ENCODE results near the gene C18orf54. TPM values are rescaled to one million over a fixed set of nuclear protein-coding genes. Genes with fewer than 3 reads are reported as not detected.
A peak's percentile ranks its signal among the peaks of the same experiment; 100 is the strongest.
"Not testable (repeated sequence)": the region's sequence is repeated elsewhere in the genome, so short reads cannot be mapped to it uniquely, and the experiment has no call there.

C18orf54 gene
- total RNA-seq (2022) (4.4 and 5.5 TPM in 2 replicates), Bru-seq, nascent RNA (percentile 53 among the genes with signal in this experiment), BruChase-seq, experiment 1, labeled RNA remaining after a 6-hour chase (percentile 56 among the genes with signal in this experiment), BruChase-seq, experiment 2, labeled RNA remaining after a 2-hour chase (percentile 62 among the genes with signal in this experiment)
- long read RNA-seq, full-length matches to known transcripts = 12 of 18 reads
- long read RNA-seq, partial matches to known transcripts = 1 of 18 reads
- long read RNA-seq, other reads (novel, unspliced or antisense) = 5 of 18 reads

DNA sequence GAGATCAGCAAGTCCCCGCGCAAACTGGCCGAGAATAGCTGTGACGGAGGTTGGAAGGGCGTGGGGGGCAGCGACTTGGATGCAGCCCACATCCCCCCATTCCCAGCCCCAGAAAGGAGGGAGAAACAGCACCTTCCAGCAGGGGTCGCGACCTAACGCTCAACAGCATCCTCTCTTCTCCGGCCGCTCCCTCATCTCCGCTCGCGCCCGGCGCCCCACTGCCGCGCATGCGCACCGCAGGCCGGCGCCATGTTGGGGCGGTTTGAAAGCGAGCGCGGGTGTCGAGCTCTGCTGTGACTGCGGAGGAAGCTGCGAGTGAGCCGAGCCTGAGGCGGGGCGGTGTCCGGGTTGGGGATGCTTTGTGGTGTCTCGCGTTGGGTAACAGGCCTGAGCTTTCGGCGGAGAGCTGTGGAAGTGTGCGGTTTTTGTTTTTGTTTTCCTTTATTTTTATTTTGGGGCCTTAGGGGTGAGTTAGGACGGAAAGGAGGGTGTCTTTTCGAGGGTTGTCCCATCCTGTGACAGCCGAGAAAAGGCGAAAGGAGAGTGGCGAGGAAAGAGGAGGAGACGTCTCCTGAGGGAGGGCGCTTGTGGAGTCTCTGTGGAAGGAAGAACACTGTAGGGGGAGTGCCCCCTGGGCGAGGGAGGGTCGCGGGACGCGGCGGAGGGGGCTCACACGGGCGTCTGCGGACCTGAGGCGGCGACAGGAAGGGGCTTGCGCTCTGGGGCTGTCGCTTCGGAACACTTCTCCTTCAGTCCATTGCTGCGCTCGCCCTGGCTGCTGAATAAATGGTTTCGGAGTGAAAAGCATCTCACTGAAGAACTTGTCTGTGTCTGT, at the start of gene C18orf54, which contains the start of gene STARD6:
C18orf54 (plus strand) TSS at position 247 of the 835 bp plus-strand sequence. CDS start 2,667 bp downstream, outside the sequence.
STARD6 (minus strand) TSS at position 199 of the 835 bp plus-strand sequence. CDS start 3,285 bp downstream, outside the sequence.
- BruUV-seq (replicated peaks) = no TSS peak
- Mint-ChIP-seq H3K4me3 (ENCODE audit: unreplicated experiment) (peak within 1 kb of the TSS; percentile 100), H3K27ac (ENCODE audit: low read depth, unreplicated experiment) (peak within 1 kb of the TSS; percentile 99), H3K27me3 (ENCODE audit: insufficient read depth, unreplicated experiment) (no peaks in the 10 kb centered on the region), H3K9me3 (ENCODE audit: unreplicated experiment) (no peaks in the 10 kb centered on the region), H3K36me3 (ENCODE audit: insufficient read depth, unreplicated experiment) (peaks cover 7% of the 10 kb centered on the region), H3K4me1 (ENCODE audit: insufficient read depth, unreplicated experiment) (peaks cover 6% of the 10 kb centered on the region)
- intact Hi-C loops (cut with micrococcal nuclease) = loop anchor here (1.0 to 5.0 kb wide), 3 partner anchors 31 to 201 kb away; no protein-coding TSS in a partner anchor
- CTCF ChIA-PET = interaction anchor here (0.7 to 1.9 kb wide), 14 partner anchors 16 to 314 kb away, joined by 3 to 9 read pairs (median 3); no protein-coding TSS in a partner anchor
- POLR2A ChIA-PET = interaction anchor here (0.5 to 3.7 kb wide), 15 partner anchors 10 to 573 kb away, joined by 3 to 16 read pairs (median 4); partner anchors contain the start of genes MBD2 and POLI
- TF ChIP-seq CTCF (IDR thresholded peaks at IDR 0.05; ENCODE audit: unreplicated experiment) = peak; percentile 62
- DNase-seq (ENCODE audit: unreplicated experiment) = peak; percentile 91

DNA sequence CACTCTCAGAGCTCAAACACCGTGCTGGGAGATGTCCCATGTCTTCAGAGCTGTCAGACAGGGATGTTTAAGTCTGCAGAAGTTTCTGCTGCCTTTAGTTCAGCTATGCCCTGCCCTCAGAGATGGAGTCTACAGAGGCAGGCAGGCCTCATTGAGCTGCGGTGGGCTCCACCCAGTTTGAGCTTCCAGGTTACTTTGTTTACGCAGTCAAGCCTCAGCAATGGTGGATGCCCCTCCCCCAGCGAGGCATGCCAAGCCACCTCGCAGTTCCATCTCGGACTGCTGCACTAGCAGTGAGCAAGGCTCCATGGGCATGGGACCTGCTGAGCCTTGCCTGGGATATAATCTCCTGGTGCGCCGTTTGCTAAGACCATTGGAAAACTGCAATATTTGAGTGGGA, 48.1 kb upstream of the C18orf54 start:
- H3K9me3 Mint-ChIP-seq (ENCODE audit: unreplicated experiment); BruUV-seq (replicated peaks); H3K27me3 Mint-ChIP-seq (ENCODE audit: insufficient read depth, unreplicated experiment); H3K36me3 Mint-ChIP-seq (ENCODE audit: insufficient read depth, unreplicated experiment); POLR2A ChIA-PET; intact Hi-C loops (cut with micrococcal nuclease); CTCF ChIA-PET; H3K27ac Mint-ChIP-seq (ENCODE audit: low read depth, unreplicated experiment); DNase-seq (ENCODE audit: unreplicated experiment); H3K4me1 Mint-ChIP-seq (ENCODE audit: insufficient read depth, unreplicated experiment); H3K4me3 Mint-ChIP-seq (ENCODE audit: unreplicated experiment): not testable (repeated sequence)

GRCh38 chr18:54316071-54316820, 41.5 kb upstream of the C18orf54 start:
- intact Hi-C loops (cut with micrococcal nuclease) = no loop called here
- no peak for TF ChIP-seq CTCF (IDR thresholded peaks at IDR 0.05; ENCODE audit: unreplicated experiment)
- Mint-ChIP-seq H3K36me3 (ENCODE audit: insufficient read depth, unreplicated experiment) (no peaks in the 10 kb centered on the region), H3K27ac (ENCODE audit: low read depth, unreplicated experiment) (no peak overlapping the region), H3K4me1 (ENCODE audit: insufficient read depth, unreplicated experiment) (no peaks in the 10 kb centered on the region), H3K9me3 (ENCODE audit: unreplicated experiment) (no peaks in the 10 kb centered on the region), H3K4me3 (ENCODE audit: unreplicated experiment) (no peak overlapping the region), H3K27me3 (ENCODE audit: insufficient read depth, unreplicated experiment) (no peaks in the 10 kb centered on the region)
- no TSS peak for BruUV-seq (replicated peaks)
- CTCF ChIA-PET = interaction anchor here (0.7 to 1.4 kb wide), 5 partner anchors 10 to 93 kb away, joined by 3 to 4 read pairs (median 3); no protein-coding TSS in a partner anchor
- no peak for DNase-seq (ENCODE audit: unreplicated experiment)
- POLR2A ChIA-PET = interaction anchor here (1.0 kb wide), 1 partner anchor 69 kb away, joined by 4 read pairs; no protein-coding TSS in a partner anchor

DNA sequence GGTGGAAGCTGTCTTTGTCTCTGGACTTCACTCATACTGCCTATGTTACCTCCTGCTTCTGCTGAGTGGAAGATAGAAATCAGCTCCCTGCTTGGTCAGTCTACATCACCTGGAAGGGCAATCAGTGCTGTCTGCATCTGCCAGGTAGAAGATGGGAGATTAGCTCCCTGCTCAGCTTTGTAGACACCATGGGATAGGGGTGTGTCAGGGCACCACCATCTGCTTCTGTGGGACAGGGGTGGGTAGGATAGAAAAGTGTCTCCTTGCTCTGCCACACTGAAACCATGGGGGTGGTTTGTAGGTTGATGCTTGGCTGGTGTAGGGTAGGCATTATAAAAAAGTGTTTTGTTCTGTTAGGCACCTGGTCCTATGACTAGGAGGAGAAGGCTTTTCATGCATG, 34.1 kb upstream of the C18orf54 start:
- Mint-ChIP-seq H3K36me3 (ENCODE audit: insufficient read depth, unreplicated experiment) (no peaks in the 10 kb centered on the region), H3K4me3 (ENCODE audit: unreplicated experiment) (no peak overlapping the region), H3K9me3 (ENCODE audit: unreplicated experiment) (no peaks in the 10 kb centered on the region), H3K27me3 (ENCODE audit: insufficient read depth, unreplicated experiment) (no peaks in the 10 kb centered on the region), H3K27ac (ENCODE audit: low read depth, unreplicated experiment) (no peak overlapping the region), H3K4me1 (ENCODE audit: insufficient read depth, unreplicated experiment) (no peaks in the 10 kb centered on the region)
- TF ChIP-seq CTCF (IDR thresholded peaks at IDR 0.05; ENCODE audit: unreplicated experiment) = no peak
- POLR2A ChIA-PET = interaction anchor here (0.6 to 0.7 kb wide), 2 partner anchors 21 to 45 kb away, joined by 3 read pairs; no protein-coding TSS in a partner anchor
- intact Hi-C loops (cut with micrococcal nuclease) = no loop called here
- no peak for DNase-seq (ENCODE audit: unreplicated experiment)
- BruUV-seq (replicated peaks) = no TSS peak
- CTCF ChIA-PET = interaction anchor here (0.8 to 1.3 kb wide), 2 partner anchors 34 to 100 kb away, joined by 4 to 6 read pairs; partner anchors contain the start of genes C18orf54 and STARD6

All from MCF 10A (cell line).